Body of pancreas (tissue), 4 donors: ENCODE measurements around the gene GNB4. TPM values are rescaled to one million over a fixed set of nuclear protein-coding genes. Genes with fewer than 3 reads are reported as not detected.

Experiments
- ATAC-seq: fragments of 150-250 bp; one replicate; pipeline ENCODE4 v1.9.1; 2016
- DNase-seq, 4 donors: peaks; one replicate each; pipeline ENCODE4 v3.0.0-alpha.2; 2019
- H3K27ac ChIP-seq, 4 donors: fragments of 200-600 bp; sonication (generic); 1 replicate in 3 of 4; 2 replicates in 1 of 4; pipeline versions ENCODE4 v1.5.1 to v1.6.1; 2016 to 2019; ENCODE audit warnings: mild to moderate bottlenecking in 1 of 4, mixed read lengths in 1 of 4, moderate library complexity in 1 of 4
- H3K27me3 ChIP-seq, 2 donors: fragments of 200-600 bp; sonication (generic); one replicate each; pipeline ENCODE4 v1.6.0; 2016; ENCODE audit warnings: mild to moderate bottlenecking in 1 of 2
- H3K36me3 ChIP-seq, 2 donors: fragments of 200-600 bp; sonication (generic); replicated peaks in 1 of 2; 2 replicates each; pipeline ENCODE4 v1.5.1; 2016; ENCODE audit warnings: low read depth in 2 of 2; ENCODE audit not compliant: insufficient read depth in 1 of 2
- H3K4me1 ChIP-seq: fragments of 200-600 bp; sonication (generic); one replicate; pipeline ENCODE4 v1.6.0; 2016
- H3K4me3 ChIP-seq, 2 donors: fragments of 200-600 bp; sonication (generic); 1 replicate in 1 of 2; 2 replicates in 1 of 2; pipeline ENCODE4 v1.5.1; 2016 to 2019
- H3K9me3 ChIP-seq, 3 donors: fragments of 200-600 bp; sonication (generic); 1 replicate in 2 of 3; 2 replicates in 1 of 3; pipeline ENCODE4 v1.5.1; 2016
- CTCF ChIP-seq, 7 experiments: fragments of 450-650 bp in 4 of 7; fragments of 200-600 bp in 3 of 7; sonication (generic) in 3 of 7; IDR thresholded peaks; one replicate each; pipeline ENCODE4 v1.5.1; 2016 to 2019; ENCODE audit warnings: antibody characterized with exemption in 7 of 7
- POLR2A ChIP-seq, 3 donors: fragments of 450-650 bp; IDR thresholded peaks; one replicate each; pipeline ENCODE4 v1.6.1; 2016; ENCODE audit warnings: antibody characterized with exemption in 3 of 3, mild to moderate bottlenecking in 2 of 3
- WGBS, 2 donors: methylation state at CpG; one replicate each; pipeline ENCODE4 v1.1.5; 2017; 5-methylcytosine and 5-hydroxymethylcytosine counted together
- intact Hi-C: fragments of 100-400 bp; cut with DNase I; formaldehyde crosslinking; loops from one replicate; pipeline ENCODE4 v1.15.1; 2023
- total RNA-seq, 2 donors: library from RNA; depleted of rRNA; stranded (reverse); fragments of >200 nt; gene quantifications; one replicate each; pipeline ENCODE4 v1.1.0, GENCODE V29; 2016

The GNB4 gene
- total RNA-seq, 2 donors from 2014 or later = 7.3 to 20.4 TPM

GRCh38 chr3:179373938-179374337 is 77.3 kb downstream of the GNB4 start:
- TF ChIP-seq CTCF (IDR thresholded peaks at IDR 0.05) (no peak), POLR2A (IDR thresholded peaks at IDR 0.05) (no peak)
- ATAC-seq (no peak), DNase-seq (no peak)
- Histone ChIP-seq H3K4me3 (no peak overlapping the region), H3K27me3 (no peaks in the 10 kb centered on the region), H3K36me3 (peaks cover 0 to 13% of the 10 kb centered on the region in 2 donors), H3K27ac (no peak overlapping the region), H3K4me1 (no peaks in the 10 kb centered on the region), H3K9me3 (no peaks in the 10 kb centered on the region)
- 96% methylated on average over 6 of the region's 6 CpGs for WGBS, 2 donors
- intact Hi-C loops = no loop called here

GRCh38 chr3:179369621-179370020 is 81.6 kb downstream of the GNB4 start:
- 97 to 100% methylated on average over 1 of the region's 1 CpG for whole genome bisulfite sequencing, 2 donors
- intact Hi-C loops = no loop called here
- Histone ChIP-seq H3K36me3 (peaks cover 8 to 27% of the 10 kb centered on the region in 2 donors), H3K9me3 (no peaks in the 10 kb centered on the region), H3K27ac (no peak overlapping the region), H3K27me3 (no peaks in the 10 kb centered on the region), H3K4me1 (no peaks in the 10 kb centered on the region), H3K4me3 (no peak overlapping the region)
- TF ChIP-seq POLR2A (IDR thresholded peaks at IDR 0.05) = no peak
- TF ChIP-seq CTCF (IDR thresholded peaks at IDR 0.05) = no peak
- no peak for ATAC-seq
- DNase-seq = no peak

GRCh38 chr3:179363332-179363731 is 87.9 kb downstream of the GNB4 start:
- Histone ChIP-seq H3K9me3 (no peaks in the 10 kb centered on the region), H3K27me3 (no peaks in the 10 kb centered on the region), H3K4me1 (no peaks in the 10 kb centered on the region), H3K27ac (no peak overlapping the region), H3K36me3 (peaks cover 12 to 32% of the 10 kb centered on the region in 2 donors), H3K4me3 (no peak overlapping the region)
- TF ChIP-seq CTCF (IDR thresholded peaks at IDR 0.05) (no peak), POLR2A (IDR thresholded peaks at IDR 0.05) (no peak)
- ATAC-seq (no peak), DNase-seq (no peak)
- 91 to 94% methylated on average over 5 of the region's 5 CpGs for WGBS, 2 donors
- intact Hi-C loops = no loop called here

- H3K4me3 ChIP-seq = no peak overlapping the region
- no peaks in the 10 kb centered on the region for H3K27me3 ChIP-seq
- H3K27ac ChIP-seq = no peak overlapping the region
- intact Hi-C loops = loop anchor here (10.0 kb wide), 1 partner anchor 239 kb away; no protein-coding TSS in a partner anchor
- no peaks in the 10 kb centered on the region for H3K4me1 ChIP-seq
- DNase-seq (no peak), ATAC-seq (no peak)
- no peaks in the 10 kb centered on the region for H3K9me3 ChIP-seq
- H3K36me3 ChIP-seq = peaks cover 0 to 22% of the 10 kb centered on the region in 2 donors
- TF ChIP-seq POLR2A (IDR thresholded peaks at IDR 0.05) (no peak), CTCF (IDR thresholded peaks at IDR 0.05) (no peak)
- 93 to 100% methylated on average over 1 of the region's 1 CpG for WGBS, 2 donors
Measured at GRCh38 chr3:179355996-179356395, 95.3 kb downstream of the GNB4 start.

GRCh38 chr3:179348325-179349013 is 102.8 kb downstream of the GNB4 start:
- Histone ChIP-seq H3K4me1 (peaks cover 21% of the 10 kb centered on the region), H3K4me3 (peak overlapping the region; percentile 67 to 97), H3K36me3 (peaks cover 0 to 6% of the 10 kb centered on the region in 2 donors), H3K27ac (peak overlapping the region in 3 of 4 donors; percentile 76 to 94 (median 89)), H3K9me3 (no peaks in the 10 kb centered on the region), H3K27me3 (no peaks in the 10 kb centered on the region)
- TF ChIP-seq POLR2A (IDR thresholded peaks at IDR 0.05) (no peak), CTCF (IDR thresholded peaks at IDR 0.05) (no peak)
- intact Hi-C loops = no loop called here
- ATAC-seq = peak; percentile 24
- 9 to 11% methylated on average over 5 of the region's 5 CpGs for WGBS, 2 donors
- no peak for DNase-seq
